ENCODE results near the gene ELK3. TPM values are rescaled to one million over a fixed set of nuclear protein-coding genes. Genes with fewer than 3 reads are reported as not detected.

ELK3 gene
- total RNA-seq, 1 donor from 2014 or later: 70.6 TPM

DNA sequence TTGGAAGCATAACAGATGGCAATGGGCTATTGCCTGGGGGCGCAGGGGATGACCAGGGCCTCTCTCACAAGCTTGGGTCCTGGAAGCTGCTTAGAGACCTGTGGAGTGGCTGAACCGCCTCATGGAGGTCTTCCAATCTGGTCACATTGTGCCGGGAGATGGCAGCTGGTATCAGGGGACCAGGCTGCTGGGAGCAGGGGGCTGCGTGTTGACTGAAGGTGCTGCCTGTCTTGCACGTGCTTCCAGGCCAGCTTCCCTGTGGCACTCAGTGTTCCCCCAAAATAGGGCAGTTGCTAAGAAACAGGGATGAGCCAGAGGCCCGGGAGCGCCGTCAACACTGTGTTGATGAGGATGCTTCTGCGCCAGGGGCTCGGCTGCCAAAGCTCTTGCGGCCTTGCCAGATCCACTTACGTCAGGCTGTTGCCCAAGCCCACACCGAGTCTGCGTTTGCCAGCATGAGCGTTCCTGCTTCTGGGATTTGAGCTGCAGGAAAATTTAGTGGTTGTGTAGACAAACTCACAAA is 39.8 kb downstream of the ELK3 start:
- DNase-seq (ENCODE audit: extremely low read depth, low read depth, low spot score): no peak

DNA sequence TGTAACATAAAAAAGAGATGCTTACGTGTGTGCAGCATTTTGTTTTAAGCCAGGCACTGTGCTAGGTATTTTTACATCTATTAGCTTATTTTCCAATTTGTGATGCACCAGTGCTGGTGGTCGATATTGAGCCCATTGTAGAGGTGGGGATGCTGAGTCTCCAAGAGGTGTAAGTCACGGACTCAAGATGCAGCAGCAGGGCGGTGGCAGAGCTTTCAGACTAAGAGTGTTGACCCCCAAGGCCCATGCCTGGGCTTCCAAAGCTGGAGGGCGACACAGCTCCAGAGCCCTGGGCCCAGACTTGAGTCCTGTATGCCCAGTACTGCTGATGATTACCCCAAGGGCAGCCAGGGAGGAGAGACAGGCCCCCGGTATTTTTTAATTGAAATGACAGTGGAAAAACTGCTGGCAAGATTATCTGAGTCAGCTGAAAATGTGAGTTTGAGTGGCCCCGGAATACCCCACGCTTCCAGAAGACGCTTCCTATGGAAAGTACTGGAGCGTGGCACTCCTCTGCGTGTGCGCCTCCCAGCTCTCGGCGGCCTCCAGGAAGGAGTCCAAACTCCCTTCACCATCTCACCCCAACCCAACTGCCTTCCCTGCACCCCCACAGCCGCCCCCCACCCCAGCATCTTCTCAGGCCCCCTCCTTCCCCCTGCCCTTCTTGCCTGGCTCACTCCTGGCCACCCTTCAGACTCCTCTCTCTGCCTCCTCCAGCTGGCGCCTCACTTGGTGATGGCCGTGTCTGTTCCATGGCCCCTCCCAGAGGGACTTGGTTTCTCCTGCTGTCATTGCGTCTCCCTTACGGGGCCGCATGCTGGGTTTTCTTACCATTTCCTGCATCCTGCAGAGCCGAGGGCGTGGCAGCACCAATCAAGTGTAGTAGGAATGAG is 40.7 kb downstream of the ELK3 start:
- DNase-seq (ENCODE audit: extremely low read depth, low read depth, low spot score): no peak

DNA sequence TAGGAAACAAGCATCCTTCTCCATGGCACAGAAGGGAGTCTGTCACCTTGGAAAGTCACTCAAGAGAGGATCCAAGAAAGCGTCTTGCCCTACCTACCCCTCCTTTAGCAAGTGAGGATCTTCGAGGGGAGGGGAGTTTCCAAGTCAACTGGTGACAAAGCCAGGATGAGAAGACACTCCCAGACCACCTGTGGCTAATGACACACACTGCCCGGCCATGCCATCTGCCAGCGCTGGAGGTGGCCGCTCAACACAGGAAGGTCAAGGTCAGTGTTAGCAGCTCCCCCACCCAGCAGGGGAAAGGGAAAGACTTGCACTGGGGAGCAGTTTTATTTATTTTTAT is 41.3 kb downstream of the ELK3 start:
- no peak for DNase-seq (ENCODE audit: extremely low read depth, low read depth, low spot score)

DNA sequence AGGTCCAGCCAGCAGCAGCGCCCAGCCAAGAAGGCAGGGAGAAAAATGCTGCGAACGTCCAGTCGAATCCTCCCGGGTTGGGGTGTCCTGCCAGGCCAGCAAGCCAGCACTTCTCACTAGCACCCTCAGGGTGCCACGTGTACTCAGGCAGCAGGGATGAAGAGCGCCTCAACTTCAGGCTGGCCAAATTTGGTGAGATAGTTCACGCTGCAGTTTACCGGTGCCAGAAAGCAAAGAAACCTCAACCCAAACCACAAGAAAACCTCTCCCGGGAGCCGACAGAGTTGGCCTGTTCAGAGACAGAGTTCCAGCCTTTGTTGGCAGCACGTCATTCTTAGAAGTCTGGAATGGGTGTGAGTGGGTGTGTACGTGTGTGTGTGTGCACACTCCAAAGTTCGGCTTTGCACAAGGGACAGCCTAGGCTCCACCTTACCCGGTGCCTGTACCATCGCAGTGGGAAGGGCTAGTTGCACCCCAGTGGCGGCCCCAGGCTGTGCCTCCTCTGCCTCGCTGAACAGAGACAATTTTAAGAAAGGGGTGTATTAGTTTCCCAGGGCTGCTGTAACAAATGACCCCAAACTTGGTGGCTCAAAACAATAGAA is 42.1 kb downstream of the ELK3 start:
- DNase-seq (ENCODE audit: extremely low read depth, low read depth, low spot score): no peak

DNA sequence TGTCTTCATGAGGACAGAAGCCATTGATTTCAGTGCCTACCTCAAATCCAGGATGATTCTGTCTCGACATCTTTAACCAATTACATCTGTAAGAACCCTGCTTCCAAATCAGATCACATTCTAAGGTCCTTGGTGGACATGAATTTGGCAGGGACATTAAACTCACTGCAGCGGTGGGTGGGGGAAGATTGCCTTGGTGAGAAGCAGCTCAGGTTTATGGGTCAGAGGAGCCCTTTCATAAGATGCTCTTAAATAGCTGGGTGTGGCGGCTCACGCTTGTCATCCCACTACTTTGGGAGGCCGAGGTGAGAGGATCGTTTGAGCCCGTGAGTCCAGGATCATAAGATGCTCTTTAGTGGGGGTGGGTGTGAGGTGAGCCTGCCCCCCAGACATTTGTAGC is 42.9 kb downstream of the ELK3 start:
- no peak for DNase-seq (ENCODE audit: extremely low read depth, low read depth, low spot score)

DNA sequence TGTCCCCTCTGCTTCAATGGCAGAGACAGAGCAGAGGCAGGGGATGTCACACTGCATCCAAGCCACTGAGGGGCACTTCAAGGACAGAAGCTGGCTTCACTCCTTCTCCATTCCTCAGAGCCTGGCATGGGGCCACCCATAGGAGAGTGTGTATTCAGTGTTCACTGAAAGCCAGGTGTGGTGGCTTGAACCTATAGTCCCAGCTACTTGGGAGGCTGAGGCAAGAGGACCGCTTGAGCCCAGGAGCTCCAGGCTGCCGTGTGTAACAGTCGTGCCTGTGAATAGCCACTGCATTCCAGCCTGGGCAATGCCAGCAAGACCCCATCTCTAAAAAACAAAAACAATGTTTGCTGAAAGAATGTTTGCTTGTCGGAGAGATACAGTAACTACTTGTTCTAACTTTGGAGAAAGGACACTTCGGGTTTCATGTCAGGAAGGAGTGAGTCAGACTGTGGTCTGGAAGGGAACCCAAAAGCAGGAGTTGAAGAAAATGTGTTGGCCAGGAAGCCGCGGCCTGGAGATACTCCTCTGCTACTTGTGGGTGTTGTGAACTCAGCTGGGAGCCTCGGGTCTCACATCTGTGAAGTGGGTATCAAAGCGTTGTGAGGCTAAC is 43.4 kb downstream of the ELK3 start:
- DNase-seq (ENCODE audit: extremely low read depth, low read depth, low spot score): peak; percentile 77

DNA sequence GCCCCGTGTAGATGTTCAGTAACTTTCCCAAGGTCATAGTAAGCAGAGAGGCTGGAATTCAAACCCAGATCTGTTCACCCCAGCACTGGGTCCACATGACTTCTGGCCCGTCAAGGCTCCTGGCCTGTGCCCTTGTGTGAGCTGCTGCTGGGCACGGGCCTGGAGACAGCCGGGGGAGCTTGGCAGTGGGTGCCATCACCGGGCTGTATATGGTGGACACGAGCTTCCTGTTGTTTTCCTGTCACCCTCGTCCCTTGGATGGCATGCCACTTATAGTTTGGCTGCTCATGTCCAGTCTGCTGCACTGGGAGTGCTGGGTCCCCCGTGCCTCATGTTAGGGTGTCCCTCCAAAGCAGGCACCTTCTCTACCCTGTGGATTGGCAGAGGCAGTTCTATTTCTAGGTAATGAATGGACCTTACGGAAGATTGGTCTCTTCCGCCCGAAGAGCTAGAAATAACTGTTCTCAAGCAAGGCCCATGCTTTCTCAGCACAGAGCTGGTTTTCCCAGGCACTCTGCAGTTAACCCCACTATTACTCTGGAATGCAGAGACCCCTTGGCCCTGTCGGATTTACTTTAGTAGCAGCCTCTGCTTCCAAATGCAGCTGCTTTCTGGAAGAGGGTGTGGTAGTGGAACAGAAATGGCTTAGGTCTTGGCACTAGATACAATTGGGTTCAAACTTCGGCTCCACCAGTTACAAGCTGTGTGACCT is 44.3 kb downstream of the ELK3 start:
- DNase-seq (ENCODE audit: extremely low read depth, low read depth, low spot score): no peak

DNA sequence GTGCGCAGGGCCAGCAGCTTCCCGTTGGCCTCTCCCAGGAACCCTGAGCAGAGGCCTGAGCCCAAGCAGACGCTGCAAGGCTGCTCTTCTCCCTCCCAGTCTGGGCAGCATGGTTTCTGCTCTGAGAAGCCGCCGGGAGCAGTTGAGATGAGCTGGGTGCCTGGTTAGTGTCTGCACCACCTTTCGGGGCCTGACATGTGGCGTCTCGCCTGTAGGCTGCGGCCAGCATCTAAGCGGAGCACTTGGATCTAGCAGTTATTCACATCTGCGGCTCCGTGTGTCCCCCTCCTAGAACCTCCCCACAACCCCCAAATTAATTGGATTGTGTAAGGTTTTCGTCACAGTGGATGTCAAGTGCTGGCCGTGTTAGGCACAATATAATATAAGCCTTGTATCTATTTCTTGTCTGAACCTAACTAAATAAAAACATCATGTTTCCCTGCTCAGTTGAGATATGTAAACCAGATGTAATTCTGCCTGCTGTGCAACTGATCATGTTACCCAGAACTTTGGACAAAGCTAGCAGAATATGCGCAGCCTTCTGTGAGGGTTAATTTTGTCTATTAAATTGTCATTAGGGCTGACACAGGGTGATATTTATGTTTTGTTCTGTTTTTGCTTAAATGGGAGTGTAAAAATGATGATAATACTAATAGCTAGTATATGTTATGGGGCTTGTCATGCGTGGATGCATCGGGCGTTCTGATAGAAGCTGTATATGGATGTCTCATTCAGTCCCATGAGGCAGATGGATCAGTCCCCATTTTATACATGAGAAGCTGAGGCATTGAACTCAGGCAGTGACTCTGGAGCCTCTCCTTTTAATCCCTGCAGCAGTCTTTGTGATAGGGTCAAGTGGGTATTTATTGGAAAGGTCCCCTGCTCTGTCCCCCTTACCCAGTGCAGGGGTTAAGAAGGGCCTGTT is 45.8 kb downstream of the ELK3 start:
- DNase-seq (ENCODE audit: extremely low read depth, low read depth, low spot score): no peak

DNA sequence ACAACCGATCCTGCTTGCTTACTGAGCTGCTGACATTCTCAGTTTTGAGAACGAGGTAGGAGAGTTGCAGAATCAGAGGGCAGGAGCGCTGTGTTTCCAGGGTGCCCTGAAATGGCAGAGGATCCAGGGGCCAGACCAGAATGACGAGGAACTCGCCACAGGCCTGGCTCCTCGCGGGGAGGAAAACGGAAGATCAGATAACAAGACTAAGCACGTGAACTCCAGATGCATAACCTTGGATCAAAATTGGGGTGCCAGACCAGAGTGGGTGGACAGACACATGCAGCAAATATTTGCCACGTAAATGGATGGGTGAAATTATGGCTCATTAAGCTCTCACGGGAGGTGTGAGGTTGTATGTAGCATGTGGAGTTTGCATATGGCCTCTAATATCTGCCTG is 46.5 kb downstream of the ELK3 start:
- DNase-seq (ENCODE audit: extremely low read depth, low read depth, low spot score): no peak

DNA sequence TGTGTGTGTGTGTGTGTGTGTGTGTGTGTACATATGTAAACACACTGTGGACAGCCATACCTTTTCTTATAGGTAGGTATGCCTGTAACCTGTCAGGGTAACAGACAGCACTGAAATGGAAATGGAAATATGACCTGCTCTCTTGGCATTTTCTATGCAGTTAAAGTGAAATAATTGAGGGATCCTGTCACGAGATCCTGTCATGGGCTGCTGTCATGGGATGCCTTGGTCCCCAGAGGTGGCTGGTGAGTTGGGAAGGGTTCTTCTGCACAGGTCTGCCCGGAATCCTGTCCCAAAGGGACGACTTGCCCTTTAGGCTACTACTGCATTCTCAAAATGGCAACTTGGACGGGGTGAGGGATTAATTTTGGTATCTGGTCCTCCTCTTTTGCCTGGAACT is 47.3 kb downstream of the ELK3 start:
- DNase-seq (ENCODE audit: extremely low read depth, low read depth, low spot score): no peak

DNA sequence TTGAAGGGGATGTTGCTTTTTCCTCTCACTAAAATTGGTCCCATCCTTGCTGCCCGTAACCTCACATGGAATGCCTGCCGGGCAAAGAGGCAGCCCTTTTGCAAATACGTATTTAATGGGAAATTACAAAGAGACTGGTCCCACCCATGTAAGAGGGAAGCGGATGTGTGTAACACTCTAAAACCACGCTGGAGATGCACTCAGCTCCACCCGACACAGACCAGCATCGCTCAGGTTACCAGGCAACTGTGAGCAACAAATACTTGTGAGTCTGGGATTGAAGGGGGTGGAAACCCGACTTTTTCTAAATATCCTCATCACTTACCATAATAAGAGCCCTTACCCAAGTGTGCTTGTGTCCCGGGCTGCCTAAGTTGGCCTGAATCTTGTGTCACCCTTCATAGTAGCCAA is 47.7 kb downstream of the ELK3 start:
- no peak for DNase-seq (ENCODE audit: extremely low read depth, low read depth, low spot score)

DNA sequence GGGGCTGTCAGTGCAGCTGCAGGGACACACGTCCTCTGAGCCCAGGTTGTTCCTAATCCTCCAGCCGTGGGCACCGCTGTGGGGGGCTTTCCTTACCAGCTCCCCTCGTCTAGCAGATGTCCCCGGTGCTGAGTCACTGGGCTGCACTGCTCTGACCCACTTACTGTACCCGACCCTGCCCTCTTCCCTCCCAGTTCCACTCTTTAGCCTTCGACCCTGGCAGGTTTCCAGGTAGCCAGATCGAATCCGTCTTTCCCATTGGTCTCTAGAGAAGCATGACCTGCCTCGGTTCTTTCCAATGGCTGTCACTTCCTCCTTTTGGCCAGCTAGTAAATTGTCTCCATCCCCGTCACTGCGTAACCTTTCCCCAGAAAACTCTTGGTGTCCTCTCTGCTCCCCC is 48.4 kb downstream of the ELK3 start:
- no peak for DNase-seq (ENCODE audit: extremely low read depth, low read depth, low spot score)

DNA sequence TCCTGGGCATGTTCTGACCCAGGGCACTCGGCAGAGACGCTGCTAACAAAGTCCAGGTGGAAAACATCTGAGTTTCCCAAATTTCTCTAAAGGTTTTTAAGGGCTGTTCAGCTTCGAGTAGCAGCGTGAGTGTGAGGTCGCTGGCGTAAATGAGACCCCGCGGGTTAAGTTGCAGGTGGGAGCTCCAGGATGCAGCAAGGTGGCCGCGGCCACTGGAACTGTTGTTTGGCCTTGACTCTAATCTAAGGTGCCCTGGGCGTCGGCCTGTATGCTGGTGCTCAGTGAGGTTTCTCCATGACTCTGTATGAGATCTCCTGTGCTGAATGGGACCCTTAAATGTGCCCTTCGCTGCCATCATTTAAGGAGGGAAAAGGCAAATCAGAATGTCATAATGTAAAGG is 50.7 kb downstream of the ELK3 start:
- DNase-seq (ENCODE audit: extremely low read depth, low read depth, low spot score): no peak

DNA sequence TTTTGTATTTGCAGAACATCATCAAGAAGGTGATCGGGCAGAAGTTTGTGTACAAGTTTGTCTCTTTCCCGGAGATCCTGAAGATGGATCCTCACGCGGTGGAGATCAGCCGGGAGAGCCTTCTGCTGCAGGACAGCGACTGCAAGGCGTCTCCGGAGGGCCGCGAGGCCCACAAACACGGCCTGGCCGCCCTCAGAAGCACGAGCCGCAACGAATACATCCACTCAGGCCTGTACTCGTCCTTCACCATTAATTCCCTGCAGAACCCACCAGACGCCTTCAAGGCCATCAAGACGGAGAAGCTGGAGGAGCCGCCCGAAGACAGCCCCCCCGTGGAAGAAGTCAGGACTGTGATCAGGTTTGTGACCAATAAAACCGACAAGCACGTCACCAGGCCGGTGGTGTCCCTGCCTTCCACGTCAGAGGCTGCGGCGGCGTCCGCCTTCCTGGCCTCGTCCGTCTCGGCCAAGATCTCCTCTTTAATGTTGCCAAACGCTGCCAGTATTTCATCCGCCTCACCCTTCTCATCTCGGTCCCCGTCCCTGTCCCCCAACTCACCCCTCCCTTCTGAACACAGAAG is 52.8 kb downstream of the ELK3 start:
- DNase-seq (ENCODE audit: extremely low read depth, low read depth, low spot score): no peak

DNA sequence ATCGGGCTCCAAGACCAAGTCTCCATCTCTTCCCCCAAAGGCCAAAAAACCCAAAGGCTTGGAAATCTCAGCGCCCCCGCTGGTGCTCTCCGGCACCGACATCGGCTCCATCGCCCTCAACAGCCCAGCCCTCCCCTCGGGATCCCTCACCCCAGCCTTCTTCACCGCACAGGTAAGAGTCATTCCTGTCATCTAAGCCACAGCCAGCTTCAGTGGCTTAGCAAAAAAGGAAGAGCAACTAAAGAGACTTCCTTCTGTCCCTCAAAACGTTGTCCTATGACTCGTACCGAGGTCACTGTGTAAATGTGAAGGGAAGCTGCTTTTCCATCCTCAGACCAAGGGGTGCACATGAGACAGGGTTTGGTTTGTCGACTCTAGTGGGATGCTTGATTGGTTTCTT is 53.4 kb downstream of the ELK3 start:
- DNase-seq (ENCODE audit: extremely low read depth, low read depth, low spot score): no peak

DNA sequence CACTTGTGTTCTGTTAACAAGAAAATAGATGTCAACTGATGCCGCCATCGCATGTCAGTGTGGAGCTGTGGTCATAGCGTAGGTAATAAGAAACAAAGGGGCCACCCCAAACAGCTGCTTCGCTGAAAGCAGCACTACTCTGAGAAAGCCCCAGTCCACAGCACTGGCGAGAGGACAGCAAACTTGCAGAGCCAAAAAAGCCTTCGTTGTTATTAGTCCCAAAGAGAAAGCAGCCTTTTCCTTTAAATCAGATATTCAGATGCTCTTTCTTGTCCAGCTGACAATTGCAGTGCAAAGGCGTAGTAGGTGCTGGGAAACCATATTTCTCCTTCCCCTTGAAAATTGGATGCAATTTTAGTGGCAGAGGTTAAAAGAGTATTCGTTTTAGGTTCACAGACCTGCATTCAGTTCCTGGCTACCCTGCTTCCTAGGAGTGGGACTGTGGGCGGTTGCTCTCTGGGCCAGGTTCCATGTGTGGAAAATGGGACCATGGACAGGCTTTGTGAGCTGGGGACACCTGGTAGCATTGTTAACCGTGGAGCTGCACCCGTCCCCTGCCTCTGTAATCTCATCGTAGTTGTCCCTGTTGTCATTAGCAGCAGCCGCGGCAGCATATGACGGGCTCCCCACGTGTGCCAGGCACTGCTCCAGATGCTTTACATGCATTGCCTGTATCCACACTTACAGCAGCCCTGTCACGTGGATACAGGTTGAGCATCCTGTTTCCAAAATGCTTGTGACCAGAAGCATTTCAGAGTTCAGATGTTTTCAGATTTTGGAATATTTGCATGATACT is 54.2 kb downstream of the ELK3 start:
- DNase-seq (ENCODE audit: extremely low read depth, low read depth, low spot score): no peak

DNA sequence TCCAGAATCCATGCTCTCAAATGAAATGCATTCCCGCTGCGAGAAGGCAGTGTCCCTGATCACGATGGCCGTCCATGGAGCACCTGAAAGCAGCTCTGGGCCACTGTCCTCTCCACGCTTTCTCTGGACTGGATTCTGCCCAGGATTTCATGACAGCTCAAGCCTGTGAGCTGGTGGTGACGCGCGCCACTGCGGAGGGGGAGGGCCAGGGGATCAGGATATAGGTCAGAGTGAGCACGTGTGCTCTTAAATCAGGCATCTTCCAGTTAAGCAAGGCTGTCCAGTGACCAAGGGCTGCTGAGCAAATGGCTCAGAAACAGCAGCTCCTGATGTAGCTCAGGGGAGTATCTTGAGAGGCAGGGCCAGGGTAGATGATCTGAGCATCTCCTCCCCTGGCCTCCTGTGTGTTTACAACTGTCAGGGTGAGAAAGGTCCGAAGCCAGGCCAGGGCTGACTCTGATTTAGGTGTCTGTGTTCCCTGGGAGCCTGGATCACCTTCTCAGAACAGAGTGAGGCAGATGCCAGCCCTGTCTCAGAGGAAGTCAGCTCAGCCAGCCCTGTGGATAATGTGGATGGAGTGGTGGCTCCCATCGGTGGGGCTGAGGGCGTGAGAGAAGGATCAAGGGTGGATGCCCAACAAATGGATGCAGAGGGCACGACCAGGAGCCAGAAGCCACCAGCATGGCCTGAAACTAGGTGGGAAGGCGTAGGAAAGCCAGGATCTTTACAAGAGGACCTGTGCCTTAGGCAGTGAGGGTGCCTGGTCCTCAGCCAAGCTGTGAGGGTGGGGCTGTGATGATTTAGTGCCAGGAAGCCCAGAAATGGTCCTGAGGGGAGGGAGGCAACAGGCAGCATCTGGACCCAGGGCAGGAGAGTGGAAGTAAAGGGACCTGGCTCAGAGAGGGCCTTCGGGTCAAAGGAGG is 55.3 kb downstream of the ELK3 start:
- no peak for DNase-seq (ENCODE audit: extremely low read depth, low read depth, low spot score)

DNA sequence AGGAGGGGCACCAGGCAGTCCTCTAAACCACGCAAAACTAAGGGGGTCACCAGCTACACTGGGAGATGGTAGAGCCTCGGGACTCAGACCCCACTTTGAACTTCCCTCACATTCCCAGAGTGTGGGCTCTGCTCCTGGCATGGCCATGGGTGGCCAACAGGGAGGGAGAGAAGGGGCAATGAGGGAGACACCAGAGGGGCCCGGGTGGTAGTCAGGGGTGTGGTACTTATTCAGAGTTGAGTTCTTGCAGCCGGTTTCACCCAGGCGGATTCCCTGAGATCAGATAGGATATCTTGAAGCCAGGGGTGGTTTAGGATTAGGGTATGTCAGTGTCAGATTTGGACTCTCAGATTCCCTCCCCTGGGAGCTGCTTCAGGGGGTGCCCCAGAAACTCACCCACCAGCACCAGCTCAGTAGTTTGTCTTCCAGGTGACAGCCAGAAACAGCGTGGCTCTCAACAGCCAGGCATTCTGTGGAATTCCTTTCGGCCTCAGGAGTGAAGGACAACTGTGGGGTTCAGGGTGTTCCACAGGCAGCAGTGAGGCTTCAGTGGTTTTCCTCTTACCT is 56.0 kb downstream of the ELK3 start:
- DNase-seq (ENCODE audit: extremely low read depth, low read depth, low spot score): no peak
